A673 (cell line): Measurements from ENCODE around the gene ZNF775. TPM values are rescaled to one million over a fixed set of nuclear protein-coding genes. Genes with fewer than 3 reads are reported as not detected.

Experiments used
- Bru-seq: library from RNA; stranded (reverse); fragments of 400-500 nt; gene quantifications from one replicate; lab custom pipeline; 2021; lab: Mats Ljungman, UMichigan
- BruChase-seq, 2 experiments: library from RNA; stranded (reverse); fragments of 400-500 nt; gene quantifications; one replicate each; lab custom pipeline; 2021; lab: Mats Ljungman, UMichigan
- BruUV-seq: library from RNA; stranded (reverse); fragments of 400-500 nt; replicated peaks from 2 replicates; lab custom pipeline; 2021; lab: Mats Ljungman, UMichigan
- CTCF ChIA-PET: fragments of 300-600 bp; sonication (Branson Sonifier 250); formaldehyde crosslinking; loops from one replicate; lab custom pipeline; 2022; ENCODE audit warnings: antibody characterized with exemption; lab: Charles Lee
- POLR2A ChIA-PET: fragments of 300-600 bp; sonication (Branson Sonifier 250); formaldehyde crosslinking; loops from one replicate; lab custom pipeline; 2022; ENCODE audit warnings: antibody characterized with exemption; ENCODE audit not compliant: low non-redundant PET; lab: Charles Lee
- DNase-seq: peaks from one replicate; pipeline ENCODE4 v3.0.0-alpha.2; 2015; ENCODE audit warnings: low spot score
- H3K27ac ChIP-seq: fragments of 200-600 bp; sonication (generic); 2 replicates; pipeline ENCODE4 v1.5.1; 2016; ENCODE audit warnings: mixed run types, low read depth, mild to moderate bottlenecking, mixed read lengths, antibody characterized with exemption, low read length; ENCODE audit not compliant: poor library complexity, severe bottlenecking
- H3K27me3 ChIP-seq: fragments of 200-600 bp; sonication (generic); replicated peaks from 2 replicates; pipeline ENCODE4 v1.6.1; 2017; ENCODE audit warnings: mixed run types, low read depth, mild to moderate bottlenecking, mixed read lengths, antibody characterized with exemption, low read length; ENCODE audit not compliant: insufficient read depth, poor library complexity
- H3K36me3 ChIP-seq: fragments of 200-600 bp; sonication (generic); 2 replicates; pipeline ENCODE4 v1.6.1; 2016; ENCODE audit warnings: mixed run types, mild to moderate bottlenecking, mixed read lengths, antibody characterized with exemption, low read length; ENCODE audit not compliant: insufficient read depth, poor library complexity, severe bottlenecking
- H3K4me1 ChIP-seq: fragments of 200-600 bp; sonication (generic); 2 replicates; pipeline ENCODE4 v1.6.1; 2017; ENCODE audit warnings: mixed run types, mild to moderate bottlenecking, mixed read lengths, antibody characterized with exemption, low read length; ENCODE audit not compliant: insufficient read depth, poor library complexity, severe bottlenecking
- H3K4me3 ChIP-seq: fragments of 200-600 bp; sonication (generic); 2 replicates; pipeline ENCODE4 v1.5.1; 2016; ENCODE audit warnings: low read depth, mixed run types, mild to moderate bottlenecking, mixed read lengths, low read length; ENCODE audit not compliant: poor library complexity, severe bottlenecking
- H3K9me3 ChIP-seq: fragments of 200-600 bp; sonication (generic); 2 replicates; pipeline ENCODE4 v1.6.1; 2016; ENCODE audit warnings: mixed run types, low read depth, mild to moderate bottlenecking, mixed read lengths, antibody characterized with exemption, low read length; ENCODE audit not compliant: poor library complexity, severe bottlenecking
- CTCF ChIP-seq: fragments of 300-800, 200-600 bp; sonication (generic); conservative IDR thresholded peaks from 2 replicates; pipeline ENCODE4 v1.5.1; 2017; ENCODE audit warnings: low read depth, mild to moderate bottlenecking, antibody characterized with exemption, low read length, moderate library complexity, mixed read lengths
- EZH2 ChIP-seq: fragments of 200-600 bp; sonication (generic); IDR thresholded peaks from 2 replicates; pipeline ENCODE4 v1.6.1; 2017; ENCODE audit warnings: borderline replicate concordance, low read depth, mild to moderate bottlenecking, mixed read lengths, antibody characterized with exemption, low read length; ENCODE audit not compliant: poor library complexity, severe bottlenecking
- intact Hi-C: fragments of 100-400 bp; cut with micrococcal nuclease; formaldehyde crosslinking; loops from one replicate; pipeline ENCODE4 v1.10.0; 2022; ENCODE audit not compliant: unreplicated experiment
- long read RNA-seq: library from polyadenylated mRNA; stranded (forward); transcript quantifications from one replicate; pipeline ENCODE4 v2.0.0, GENCODE V29; 2022
- total RNA-seq: library from RNA; stranded (reverse); gene quantifications from 2 replicates; pipeline ENCODE4 v1.2.3, GENCODE V29; 2021

Gene ZNF775
- 12.1 and 14.3 TPM in 2 replicates for total RNA-seq
- percentile 49 among the genes with signal in this experiment for Bru-seq, nascent RNA
- percentile 60 among the genes with signal in this experiment for BruChase-seq, experiment 1, labeled RNA remaining after a 2-hour chase
- percentile 56 among the genes with signal in this experiment for BruChase-seq, experiment 2, labeled RNA remaining after a 6-hour chase
- long read RNA-seq, transcript ZNF775-201 (3 exons, 2,257 nt) = major isoform, 30 of 43 reads
- long read RNA-seq, partial matches to known transcripts = 9 of 43 reads
- long read RNA-seq, other reads (novel, unspliced or antisense) = 4 of 43 reads

GRCh38 chr7:150378853-150379440, at the start of gene ZNF775:
ZNF775 (plus strand) TSS chr7:150379330; CDS start chr7:150388471, 9,141 bp downstream.
- no TSS peak for BruUV-seq
- peak; percentile 96 for DNase-seq
- Histone ChIP-seq H3K27me3 (no peaks in the 10 kb centered on the region), H3K9me3 (no peaks in the 10 kb centered on the region), H3K27ac (peak within 1 kb of the TSS; percentile 90), H3K36me3 (peaks cover 13% of the 10 kb centered on the region), H3K4me3 (peak within 1 kb of the TSS; percentile 83), H3K4me1 (peaks cover 25% of the 10 kb centered on the region)
- ChIA-PET CTCF (no interaction called here), POLR2A (no interaction called here)
- intact Hi-C loops = no loop called here
- TF ChIP-seq CTCF = no peak
- TF ChIP-seq EZH2 = no peak

DNA sequence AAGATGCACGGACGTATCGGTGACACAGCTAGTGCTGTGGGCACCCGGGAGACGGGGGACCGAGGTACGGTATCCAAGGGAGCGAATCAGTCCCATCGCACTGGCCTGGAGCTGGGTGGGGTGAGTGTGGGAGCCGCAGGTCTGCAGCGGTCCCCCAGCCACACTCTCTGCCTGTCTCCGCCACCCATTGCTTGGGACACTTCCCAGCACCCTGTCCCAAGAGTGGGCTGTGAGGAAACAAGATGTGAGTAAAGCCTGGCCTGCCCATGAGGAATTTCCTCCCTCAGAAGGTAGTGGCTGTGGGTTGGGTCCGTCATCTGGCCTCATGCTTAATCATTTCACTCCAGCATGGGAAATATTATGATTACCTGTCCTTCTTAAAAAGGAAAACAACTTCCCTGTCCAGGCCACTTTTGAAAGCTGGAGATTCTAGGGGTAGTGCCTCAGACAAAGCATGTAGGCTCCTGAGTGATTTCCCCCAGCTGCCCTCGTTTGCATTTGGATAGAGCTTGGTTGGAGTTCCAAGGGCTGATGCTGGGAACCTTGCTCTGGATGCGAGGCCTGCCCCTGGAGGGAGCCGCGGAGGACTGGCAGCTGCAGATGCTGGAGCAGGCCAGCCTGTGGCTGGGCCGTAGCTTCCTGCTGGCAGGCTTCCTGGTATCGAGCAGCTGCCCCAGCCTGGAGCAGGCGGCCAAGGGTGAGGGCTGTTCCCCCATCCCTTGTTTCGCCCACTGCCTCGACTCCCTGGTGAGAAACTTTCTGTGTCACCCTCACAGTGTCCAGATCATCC, 49.6 kb upstream of the ZNF775 start:
- Histone ChIP-seq H3K27ac (no peak overlapping the region), H3K4me3 (no peak overlapping the region), H3K36me3 (peaks cover 36% of the 10 kb centered on the region), H3K27me3 (no peaks in the 10 kb centered on the region), H3K9me3 (no peaks in the 10 kb centered on the region), H3K4me1 (no peaks in the 10 kb centered on the region)
- DNase-seq = no peak
- ChIA-PET CTCF (no interaction called here), POLR2A (no interaction called here)
- intact Hi-C loops = no loop called here
- no peak for TF ChIP-seq CTCF
- BruUV-seq = no TSS peak

DNA sequence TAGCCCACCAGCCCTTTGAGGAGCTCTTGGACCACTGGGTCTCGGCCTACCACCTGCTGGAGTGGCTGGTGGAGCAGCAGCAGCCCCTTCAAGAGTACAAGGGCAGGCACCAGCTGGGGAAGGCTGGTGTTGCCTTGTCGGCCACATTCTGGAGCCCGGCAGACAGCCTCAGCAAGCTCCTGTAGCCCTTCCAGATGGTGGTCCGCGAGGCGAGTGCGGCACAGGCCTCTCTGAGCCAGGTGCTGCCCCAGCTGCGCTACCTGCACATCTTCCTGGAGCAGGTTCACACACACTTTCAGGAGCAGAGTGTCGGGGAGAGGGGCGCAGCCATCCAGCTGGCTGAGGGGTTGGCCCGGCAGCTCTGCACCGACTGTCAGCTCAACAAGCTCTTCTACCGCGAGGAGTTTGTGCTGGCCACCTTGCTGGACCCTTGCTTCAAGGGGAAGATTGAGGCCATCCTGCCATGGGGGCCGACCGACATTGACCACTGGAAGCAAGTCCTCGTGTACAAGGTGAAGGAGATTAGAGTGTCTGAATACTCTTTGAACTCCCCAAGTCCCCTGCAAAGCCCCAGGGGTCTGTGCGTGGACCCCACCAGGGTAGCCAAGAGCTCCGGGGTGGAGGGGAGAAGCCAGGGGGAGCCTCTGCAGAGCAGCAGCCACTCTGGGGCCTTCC, 48.8 kb upstream of the ZNF775 start:
- BruUV-seq = no TSS peak
- CTCF ChIA-PET = no interaction called here
- H3K36me3 ChIP-seq = peaks cover 36% of the 10 kb centered on the region
- H3K4me1 ChIP-seq = peaks cover 5% of the 10 kb centered on the region
- no peak overlapping the region for H3K4me3 ChIP-seq
- no peaks in the 10 kb centered on the region for H3K27me3 ChIP-seq
- TF ChIP-seq CTCF = no peak
- no peak overlapping the region for H3K27ac ChIP-seq
- POLR2A ChIA-PET = no interaction called here
- H3K9me3 ChIP-seq = no peaks in the 10 kb centered on the region
- DNase-seq = no peak
- intact Hi-C loops = no loop called here
